HT-29 (cell line): Measurements from ENCODE around the gene SPDEF. TPM values are rescaled to one million over a fixed set of nuclear protein-coding genes. Genes with fewer than 3 reads are reported as not detected.
A peak's percentile ranks its signal among the peaks of the same experiment; 100 is the strongest.

Source experiments
- DNase-seq: peaks from one replicate; pipeline ENCODE4 v3.0.0-alpha.2; 2015; ENCODE audit warnings: low spot score
- total RNA-seq: library from RNA; depleted of rRNA; stranded (reverse); fragments of >200 nt; shearing (Covaris generic); gene quantifications from 2 replicates; pipeline ENCODE4 v1.2.3, GENCODE V29; 2014; rRNA removed

The SPDEF gene
- total RNA-seq, result 55.1 and 59.6 TPM in 2 replicates

GRCh38 chr6:34556031-34556471, at the start of gene SPDEF:
Gene SPDEF (minus strand): TSS chr6:34556329. CDS start chr6:34544455, 11,874 bp downstream.
- peak; percentile 59 for DNase-seq

- no peak for DNase-seq
These were observed 47.6 kb upstream of the SPDEF start for GRCh38 chr6:34603707-34604106.

- DNase-seq, result peak; percentile 44
These were observed 46.4 kb upstream of the SPDEF start for GRCh38 chr6:34602318-34603111.

GRCh38 chr6:34601706-34602105, 45.6 kb upstream of the SPDEF start:
- DNase-seq, result no peak

- DNase-seq, result no peak
These were observed 44.7 kb upstream of the SPDEF start for GRCh38 chr6:34600796-34601195.

GRCh38 chr6:34600101-34600500, 44.0 kb upstream of the SPDEF start:
- no peak for DNase-seq

GRCh38 chr6:34598712-34599111, 42.6 kb upstream of the SPDEF start:
- no peak for DNase-seq

GRCh38 chr6:34597605-34598353, 41.6 kb upstream of the SPDEF start:
- no peak for DNase-seq

GRCh38 chr6:34596798-34597197, 40.7 kb upstream of the SPDEF start:
- DNase-seq, result no peak

- no peak for DNase-seq
These were observed 39.4 kb upstream of the SPDEF start for GRCh38 chr6:34595332-34596184.

- DNase-seq, result no peak
These were observed 37.6 kb upstream of the SPDEF start for GRCh38 chr6:34593701-34594100.

- DNase-seq, result no peak
These were observed 36.3 kb upstream of the SPDEF start for GRCh38 chr6:34592208-34592952.

- no peak for DNase-seq
These were observed 33.6 kb upstream of the SPDEF start for GRCh38 chr6:34589691-34590090.

- DNase-seq, result no peak
These were observed 33.0 kb upstream of the SPDEF start for GRCh38 chr6:34589140-34589539.

- DNase-seq, result no peak
These were observed 31.7 kb upstream of the SPDEF start for GRCh38 chr6:34587851-34588250.

- no peak for DNase-seq
These were observed 31.2 kb upstream of the SPDEF start for GRCh38 chr6:34587325-34587724.

GRCh38 chr6:34586327-34587040, 30.4 kb upstream of the SPDEF start:
- no peak for DNase-seq

- DNase-seq, result no peak
These were observed 29.5 kb upstream of the SPDEF start for GRCh38 chr6:34585512-34586061.

GRCh38 chr6:34585108-34585507, 29.0 kb upstream of the SPDEF start:
- DNase-seq, result no peak

GRCh38 chr6:34584694-34585093, 28.6 kb upstream of the SPDEF start:
- no peak for DNase-seq
